ENCODE results near the gene LGI2. TPM values are rescaled to one million over a fixed set of nuclear protein-coding genes. Genes with fewer than 3 reads are reported as not detected.

Gene LGI2
- polyA plus RNA-seq, 1 of the 3 experiments (the other 2 are of a cell fraction): not detected

- Histone ChIP-seq H2AFZ (ENCODE audit: low read depth) (no peak overlapping the region), H3K9ac (no peak overlapping the region), H3K27me3 (ENCODE audit: insufficient read depth) (peaks cover 61% of the 10 kb centered on the region; the same call in 1 of the 2 replicates), H3K4me1 (ENCODE audit: control insufficient read depth in 1 of 2, insufficient read depth in 2 of 2, low read depth in 1 of 2, low read length in 1 of 2) (no peaks in the 10 kb centered on the region), H4K20me1 (ENCODE audit: insufficient read depth) (no peaks in the 10 kb centered on the region), H3K27ac (ENCODE audit: low read depth in 2 of 2, low read length in 1 of 2) (no peak overlapping the region), H3K36me3 (replicated peaks in 1 of 2; ENCODE audit: control insufficient read depth in 1 of 2, insufficient read depth in 2 of 2, low read length in 1 of 2) (no peaks in the 10 kb centered on the region), H3F3A (replicated peaks; ENCODE audit: insufficient read depth) (no peaks in the 10 kb centered on the region), H3K4me2 (no peak overlapping the region), H3K9me2 (no peaks in the 10 kb centered on the region), H3K4me3 (ENCODE audit: low read depth in 2 of 2, low read length in 1 of 2) (no peak overlapping the region), H3K79me2 (ENCODE audit: insufficient read depth) (no peaks in the 10 kb centered on the region), H3K9me3 (no peaks in the 10 kb centered on the region)
- ChIA-PET CTCF (interaction anchor here (1.0 kb wide), 1 partner anchor 10 kb away, joined by 3 read pairs; no protein-coding TSS in a partner anchor), POLR2A (no interaction called here)
- no peak for DNase-seq
- WGBS (ENCODE audit: low lambda C conversion rate): 12% methylated on average over 3 of the region's 3 CpGs
- TF ChIP-seq NFIC (IDR thresholded peaks at IDR 0.05; ENCODE audit: borderline replicate concordance): no peak
- TF ChIP-seq FOXM1 (IDR thresholded peaks at IDR 0.05; ENCODE audit: low read depth): no peak
- TF ChIP-seq ELF1 (IDR thresholded peaks at IDR 0.05): no peak
- TF ChIP-seq JUND (IDR thresholded peaks at IDR 0.05): no peak
- TF ChIP-seq, protein P1, sequence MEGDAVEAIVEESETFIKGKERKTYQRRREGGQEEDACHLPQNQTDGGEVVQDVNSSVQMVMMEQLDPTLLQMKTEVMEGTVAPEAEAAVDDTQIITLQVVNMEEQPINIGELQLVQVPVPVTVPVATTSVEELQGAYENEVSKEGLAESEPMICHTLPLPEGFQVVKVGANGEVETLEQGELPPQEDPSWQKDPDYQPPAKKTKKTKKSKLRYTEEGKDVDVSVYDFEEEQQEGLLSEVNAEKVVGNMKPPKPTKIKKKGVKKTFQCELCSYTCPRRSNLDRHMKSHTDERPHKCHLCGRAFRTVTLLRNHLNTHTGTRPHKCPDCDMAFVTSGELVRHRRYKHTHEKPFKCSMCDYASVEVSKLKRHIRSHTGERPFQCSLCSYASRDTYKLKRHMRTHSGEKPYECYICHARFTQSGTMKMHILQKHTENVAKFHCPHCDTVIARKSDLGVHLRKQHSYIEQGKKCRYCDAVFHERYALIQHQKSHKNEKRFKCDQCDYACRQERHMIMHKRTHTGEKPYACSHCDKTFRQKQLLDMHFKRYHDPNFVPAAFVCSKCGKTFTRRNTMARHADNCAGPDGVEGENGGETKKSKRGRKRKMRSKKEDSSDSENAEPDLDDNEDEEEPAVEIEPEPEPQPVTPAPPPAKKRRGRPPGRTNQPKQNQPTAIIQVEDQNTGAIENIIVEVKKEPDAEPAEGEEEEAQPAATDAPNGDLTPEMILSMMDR (IDR thresholded peaks at IDR 0.05): no peak
- TF ChIP-seq RCOR1 (IDR thresholded peaks at IDR 0.05; ENCODE audit: low read length): no peak
- no peak for TF ChIP-seq USF2 (IDR thresholded peaks at IDR 0.05; ENCODE audit: borderline replicate concordance, low read depth, low read length)
- no peak for TF ChIP-seq PBX3 (IDR thresholded peaks at IDR 0.05)
- no peak for TF ChIP-seq GATA2 (CRISPR knock-in tag; IDR thresholded peaks at IDR 0.05)
- no peak for TF ChIP-seq FOXJ3 (CRISPR knock-in tag; IDR thresholded peaks at IDR 0.05)
- no peak for TF ChIP-seq RAD21 (IDR thresholded peaks at IDR 0.05; ENCODE audit: low read length)
- no peak for TF ChIP-seq TCF12 (IDR thresholded peaks at IDR 0.05)
Measured at GRCh38 chr4:25076625-25077398, 46.1 kb upstream of the LGI2 start.

DNA sequence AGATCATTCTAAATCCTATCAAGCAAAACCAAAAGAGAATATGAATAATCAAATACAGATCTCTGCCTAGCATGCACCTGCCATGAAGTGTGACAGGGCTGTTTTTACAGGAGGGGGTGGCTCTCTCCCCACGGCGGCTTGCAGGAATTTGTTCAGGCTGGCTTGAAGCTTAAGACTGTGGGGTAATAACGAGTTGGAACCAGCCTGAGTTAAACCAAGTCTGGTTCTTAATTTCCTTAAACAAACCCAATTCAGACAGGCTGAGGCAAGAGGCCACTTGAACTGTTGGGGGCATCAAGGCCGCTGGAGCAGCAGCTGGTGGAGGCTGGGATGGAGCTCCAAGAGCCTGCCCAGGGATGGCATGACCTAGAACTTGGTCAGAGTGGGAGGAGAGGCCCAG lies 45.1 kb upstream of the LGI2 start:
- Histone ChIP-seq H3K4me2 (no peak overlapping the region), H3K9ac (no peak overlapping the region), H3K27me3 (ENCODE audit: insufficient read depth) (peaks cover 57% of the 10 kb centered on the region; the same call in 1 of the 2 replicates), H3K36me3 (replicated peaks in 1 of 2; ENCODE audit: control insufficient read depth in 1 of 2, insufficient read depth in 2 of 2, low read length in 1 of 2) (no peaks in the 10 kb centered on the region), H4K20me1 (ENCODE audit: insufficient read depth) (no peaks in the 10 kb centered on the region), H3K9me2 (no peaks in the 10 kb centered on the region), H3K4me1 (ENCODE audit: control insufficient read depth in 1 of 2, insufficient read depth in 2 of 2, low read depth in 1 of 2, low read length in 1 of 2) (no peaks in the 10 kb centered on the region), H3K9me3 (no peaks in the 10 kb centered on the region), H2AFZ (ENCODE audit: low read depth) (no peak overlapping the region), H3F3A (replicated peaks; ENCODE audit: insufficient read depth) (no peaks in the 10 kb centered on the region), H3K27ac (ENCODE audit: low read depth in 2 of 2, low read length in 1 of 2) (no peak overlapping the region), H3K4me3 (ENCODE audit: low read depth in 2 of 2, low read length in 1 of 2) (no peak overlapping the region), H3K79me2 (ENCODE audit: insufficient read depth) (no peaks in the 10 kb centered on the region)
- 11% methylated on average over 4 of the region's 4 CpGs for WGBS (ENCODE audit: low lambda C conversion rate)
- CTCF ChIA-PET: interaction anchor here (1.2 kb wide), 1 partner anchor 95 kb away, joined by 4 read pairs; no protein-coding TSS in a partner anchor
- TF ChIP-seq TCF12 (IDR thresholded peaks at IDR 0.05): no peak
- TF ChIP-seq YY1 (IDR thresholded peaks at IDR 0.05; ENCODE audit: low read depth): no peak
- no peak for TF ChIP-seq GATA2 (CRISPR knock-in tag; IDR thresholded peaks at IDR 0.05)
- TF ChIP-seq ELF1 (IDR thresholded peaks at IDR 0.05): no peak
- TF ChIP-seq TAF1 (IDR thresholded peaks at IDR 0.05; ENCODE audit: borderline replicate concordance, low read depth, low read length): no peak
- TF ChIP-seq FOSL2 (IDR thresholded peaks at IDR 0.05; ENCODE audit: borderline replicate concordance, low read depth): no peak
- POLR2A ChIA-PET: no interaction called here
- DNase-seq: no peak

Measured in SK-N-SH (cell line).